HG02970 (cell line): Measurements from ENCODE around the gene ZNF827.

Source experiments
- ATAC-seq: cut with Tn5 transposase; IDR thresholded peaks from one replicate; pipeline ENCODE4 v1.9.1; 2021; ENCODE audit warnings: mild to moderate bottlenecking, moderate library complexity, moderate number of reproducible peaks; ENCODE audit not compliant: unreplicated experiment, low FRiP score

The ZNF827 gene

GRCh38 chr4:145773581-145774234, 164.9 kb downstream of the ZNF827 start:
- ATAC-seq = peak; percentile 47

GRCh38 chr4:145772347-145772746, 166.3 kb downstream of the ZNF827 start:
- ATAC-seq = no peak

GRCh38 chr4:145770124-145770523, 168.5 kb downstream of the ZNF827 start:
- no peak for ATAC-seq

- ATAC-seq = no peak
Measured at GRCh38 chr4:145769450-145770037, 169.1 kb downstream of the ZNF827 start.

- no peak for ATAC-seq
Measured at GRCh38 chr4:145766273-145766672, 172.3 kb downstream of the ZNF827 start.

- no peak for ATAC-seq
Measured at GRCh38 chr4:145763399-145763798, 175.2 kb downstream of the ZNF827 start.

GRCh38 chr4:145762719-145763118, 175.9 kb downstream of the ZNF827 start:
- no peak for ATAC-seq

- no peak for ATAC-seq
Measured at GRCh38 chr4:145760961-145761929, 177.4 kb downstream of the ZNF827 start.

- no peak for ATAC-seq
Measured at GRCh38 chr4:145760176-145760575, 178.4 kb downstream of the ZNF827 start.

GRCh38 chr4:145757188-145757587, 181.4 kb downstream of the ZNF827 start:
- no peak for ATAC-seq

GRCh38 chr4:145756244-145756643, 182.4 kb downstream of the ZNF827 start:
- ATAC-seq = no peak

- no peak for ATAC-seq
Measured at GRCh38 chr4:145755802-145756201, 182.8 kb downstream of the ZNF827 start.

GRCh38 chr4:145743641-145744040, 195.0 kb downstream of the ZNF827 start:
- no peak for ATAC-seq

GRCh38 chr4:145740806-145741205, 197.8 kb downstream of the ZNF827 start:
- no peak for ATAC-seq

GRCh38 chr4:145739845-145740244, 198.8 kb downstream of the ZNF827 start:
- no peak for ATAC-seq

GRCh38 chr4:145736241-145736831, 202.3 kb downstream of the ZNF827 start:
- ATAC-seq = no peak

- no peak for ATAC-seq
Measured at GRCh38 chr4:145735827-145736226, 202.8 kb downstream of the ZNF827 start.

GRCh38 chr4:145735347-145735675, 203.3 kb downstream of the ZNF827 start:
- no peak for ATAC-seq

- ATAC-seq = no peak
Measured at GRCh38 chr4:145734576-145735346, 203.9 kb downstream of the ZNF827 start.

- no peak for ATAC-seq
Measured at GRCh38 chr4:145734031-145734430, 204.6 kb downstream of the ZNF827 start.
